B cell (primary cell): Measurements from ENCODE around the gene RPL13. TPM values are rescaled to one million over a fixed set of nuclear protein-coding genes. Genes with fewer than 3 reads are reported as not detected.

Source experiments
- ATAC-seq: fragments of 200-7000 bp; cut with Tn5 transposase; one replicate; pipeline ENCODE4 v1.10.0; 2021; ENCODE audit warnings: low read depth, mild to moderate bottlenecking, moderate number of reproducible peaks, moderate library complexity
- CTCF ChIA-PET: fragments of 350-600 bp; sonication (Branson Sonifier 250); formaldehyde crosslinking; loops from one replicate; lab custom pipeline; 2021; ENCODE audit warnings: antibody characterized with exemption, inconsistent platforms; lab: Charles Lee
- POLR2A ChIA-PET: fragments of 350-600 bp; sonication (Branson Sonifier 250); formaldehyde crosslinking; loops from one replicate; lab custom pipeline; 2021; ENCODE audit warnings: antibody characterized with exemption; lab: Charles Lee
- DNase-seq: peaks from one replicate; pipeline ENCODE4 v3.0.0; 2013
- H2AFZ ChIP-seq: 2 replicates; pipeline ENCODE4 v1.6.1; 2012; ENCODE audit warnings: mild to moderate bottlenecking, low read depth, low read length; ENCODE audit not compliant: insufficient read depth, poor library complexity, severe bottlenecking
- H3K27ac ChIP-seq, 2 donors: 1 replicate in 1 of 2; 2 replicates in 1 of 2; pipeline ENCODE4 v1.5.1; 2012 to 2013; ENCODE audit warnings: low read length in 2 of 2, mild to moderate bottlenecking in 2 of 2, moderate library complexity in 1 of 2
- H3K27me3 ChIP-seq, 4 experiments: fragments of 200-600 bp in 1 of 4; sonication (generic) in 1 of 4; replicated peaks in 1 of 4; 1 replicate in 2 of 4; 2 replicates in 2 of 4; pipeline versions ENCODE4 v1.6.1 to v1.7.0; 2013 to 2016; ENCODE audit warnings: low read length in 3 of 4, mild to moderate bottlenecking in 2 of 4, mixed read lengths in 1 of 4, moderate library complexity in 1 of 4; ENCODE audit not compliant: insufficient read depth in 4 of 4, control insufficient read depth in 3 of 4; ENCODE audit errors: control extremely low read depth in 1 of 4
- H3K36me3 ChIP-seq, 2 experiments: replicated peaks in 1 of 2; 1 replicate in 1 of 2; 2 replicates in 1 of 2; pipeline versions ENCODE4 v1.6.1 to v1.7.1; 2013; ENCODE audit warnings: low read length in 1 of 2; ENCODE audit not compliant: insufficient read depth in 2 of 2, control insufficient read depth in 1 of 2; ENCODE audit errors: control extremely low read depth in 1 of 2, extremely low read depth in 1 of 2
- H3K4me1 ChIP-seq, 2 donors: fragments of 200-600 bp in 1 of 2; sonication (generic) in 1 of 2; 1 replicate in 1 of 2; 2 replicates in 1 of 2; pipeline versions ENCODE4 v1.5.1 to v1.6.1; 2013 to 2017; ENCODE audit warnings: low read length in 2 of 2; ENCODE audit not compliant: control insufficient read depth in 2 of 2, insufficient read depth in 2 of 2
- H3K4me2 ChIP-seq: replicated peaks from 2 replicates; pipeline ENCODE3; 2012; ENCODE audit warnings: mild to moderate bottlenecking, low read depth, low read length; ENCODE audit not compliant: poor library complexity, severe bottlenecking
- H3K4me3 ChIP-seq, 5 experiments: fragments of 200-600 bp in 1 of 5; sonication (generic) in 1 of 5; 1 replicate in 3 of 5; 2 replicates in 2 of 5; pipeline versions ENCODE4 v1.5.1 to v1.7.0; 2011 to 2016; ENCODE audit warnings: low read length in 4 of 5, mild to moderate bottlenecking in 4 of 5, low read depth in 2 of 5, control low read depth in 1 of 5, moderate library complexity in 1 of 5; ENCODE audit not compliant: insufficient read depth in 1 of 5; ENCODE audit errors: control extremely low read depth in 1 of 5, extremely low read depth in 1 of 5
- H3K79me2 ChIP-seq: fragments of 200-600 bp; sonication (generic); one replicate; pipeline ENCODE4 v1.6.0; 2016; ENCODE audit warnings: low read length; ENCODE audit not compliant: control insufficient read depth, insufficient read depth
- H3K9ac ChIP-seq: fragments of 200-600 bp; sonication (generic); 2 replicates; pipeline ENCODE4 v1.6.1; 2017; ENCODE audit warnings: mild to moderate bottlenecking, low read length, moderate library complexity
- H3K9me3 ChIP-seq, 3 donors: one replicate each; pipeline versions ENCODE4 v1.6.1 to v1.7.1; 2013; ENCODE audit warnings: low read length in 2 of 3; ENCODE audit not compliant: control insufficient read depth in 2 of 3, insufficient read depth in 1 of 3; ENCODE audit errors: control extremely low read depth in 1 of 3
- H4K20me1 ChIP-seq: 2 replicates; pipeline ENCODE4 v1.6.0; 2012; ENCODE audit warnings: mild to moderate bottlenecking, low read length; ENCODE audit not compliant: insufficient read depth, control insufficient read depth, poor library complexity, severe bottlenecking
- H3K27ac Mint-ChIP-seq: one replicate; pipeline ENCODE4 v1.8.0; 2021; ENCODE audit warnings: mixed read lengths
- H3K27me3 Mint-ChIP-seq: one replicate; pipeline ENCODE4 v1.8.0; 2021; ENCODE audit warnings: mixed read lengths
- H3K4me1 Mint-ChIP-seq: one replicate; pipeline ENCODE4 v1.8.0; 2021; ENCODE audit warnings: mixed read lengths
- H3K4me3 Mint-ChIP-seq: one replicate; pipeline ENCODE4 v1.8.0; 2021; ENCODE audit warnings: mixed read lengths
- H3K9me3 Mint-ChIP-seq: one replicate; pipeline ENCODE4 v1.8.0; 2022; ENCODE audit warnings: mixed read lengths; ENCODE audit not compliant: insufficient read depth
- CTCF ChIP-seq: fragments of 200-600 bp; IDR thresholded peaks from one replicate; pipeline ENCODE4 v1.8.0; 2022; ENCODE audit warnings: antibody characterized with exemption, mild to moderate bottlenecking
- EZH2 ChIP-seq: IDR thresholded peaks from 2 replicates; pipeline ENCODE4 v1.6.1; 2012; ENCODE audit warnings: borderline replicate concordance, low read depth, mild to moderate bottlenecking, moderate library complexity, low read length; ENCODE audit not compliant: insufficient read depth, poor library complexity, severe bottlenecking
- WGBS: methylation state at CpG from one replicate; pipeline ENCODE4 v1.1.5; 2013; ENCODE audit warnings: missing lambda C conversion rate; ENCODE audit not compliant: insufficient coverage; 5-methylcytosine and 5-hydroxymethylcytosine counted together
- intact Hi-C: fragments of 100-400 bp; cut with micrococcal nuclease; formaldehyde crosslinking; loops from one replicate; pipeline ENCODE4 v1.10.0; 2022
- polyA plus RNA-seq: library from polyadenylated mRNA; depleted of rRNA; stranded (reverse); fragments of >200 nt; gene quantifications from 2 replicates; pipeline ENCODE4 v1.2.3, GENCODE V29; 2012
- total RNA-seq, 2 donors: library from RNA; stranded (reverse); fragments of 120-200 nt in 1 of 2; gene quantifications; 1 replicate in 1 of 2; 2 replicates in 1 of 2; pipeline versions ENCODE4 v1.2.3 to v1.2.4, GENCODE V29; 2013 to 2022

The RPL13 gene
- total and polyA plus RNA-seq, 2 donors (not counting 1 experiment from before 2014, with no cell fraction given): 3,184 to 11,676 TPM

DNA sequence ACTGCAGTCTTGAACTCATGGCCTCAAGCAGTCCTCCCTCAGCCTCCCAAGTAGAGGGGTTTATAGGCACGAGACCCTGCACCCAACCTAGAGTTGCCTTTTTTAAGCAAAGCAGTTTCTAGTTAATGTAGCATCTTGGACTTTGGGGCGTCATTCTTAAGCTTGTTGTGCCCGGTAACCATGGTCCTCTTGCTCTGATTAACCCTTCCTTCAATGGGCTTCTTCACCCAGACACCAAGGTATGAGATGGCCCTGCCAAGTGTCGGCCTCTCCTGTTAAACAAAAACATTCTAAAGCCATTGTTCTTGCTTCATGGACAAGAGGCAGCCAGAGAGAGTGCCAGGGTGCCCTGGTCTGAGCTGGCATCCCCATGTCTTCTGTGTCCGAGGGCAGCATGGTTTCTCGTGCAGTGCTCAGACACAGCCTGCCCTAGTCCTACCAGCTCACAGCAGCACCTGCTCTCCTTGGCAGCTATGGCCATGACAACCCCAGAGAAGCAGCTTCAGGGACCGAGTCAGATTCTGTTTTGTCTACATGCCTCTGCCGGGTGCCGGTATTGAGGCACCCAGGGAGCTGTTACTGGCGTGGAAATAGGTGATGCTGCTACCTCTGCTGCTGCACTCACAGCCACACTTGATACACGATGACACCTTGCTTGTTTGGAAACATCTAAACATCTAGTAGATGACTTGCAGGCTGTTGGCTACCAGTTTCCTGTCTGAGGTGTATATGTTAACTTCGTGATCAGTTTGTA is 3.3 kb downstream of the RPL13 start:
- H3K4me1 ChIP-seq: peaks cover 42 to 49% of the 10 kb centered on the region in 2 donors
- ATAC-seq: no peak
- peaks cover 4 to 40% of the 10 kb centered on the region in 2 experiments for H3K36me3 ChIP-seq
- no peaks in the 10 kb centered on the region for H3K9me3 ChIP-seq
- H3K79me2 ChIP-seq: peaks cover 21% of the 10 kb centered on the region
- Mint-ChIP-seq H3K4me3 (peak overlapping the region; percentile 23), H3K4me1 (peaks cover 49% of the 10 kb centered on the region), H3K27ac (peak overlapping the region; percentile 37), H3K27me3 (no peaks in the 10 kb centered on the region), H3K9me3 (no peaks in the 10 kb centered on the region)
- no peak overlapping the region for H3K4me3 ChIP-seq
- no peak overlapping the region for H2AFZ ChIP-seq
- H3K4me2 ChIP-seq: no peak overlapping the region
- TF ChIP-seq EZH2 (no peak), CTCF (no peak)
- peaks cover 59% of the 10 kb centered on the region for H4K20me1 ChIP-seq
- ChIA-PET POLR2A (interaction anchor here (1.1 to 1.7 kb wide), 2 partner anchors 12 to 317 kb away, joined by 3 to 9 read pairs; partner anchors contain the start of gene CPNE7), CTCF (no interaction called here)
- H3K27ac ChIP-seq: no peak overlapping the region
- peak; percentile 27 for DNase-seq
- no peaks in the 10 kb centered on the region for H3K27me3 ChIP-seq
- no peak overlapping the region for H3K9ac ChIP-seq
- intact Hi-C loops: loop anchor here (5.0 to 10.0 kb wide), 2 partner anchors 123 to 879 kb away; partner anchors contain the start of genes CDK10 and SNAI3
- 73% methylated on average over 10 of the region's 12 CpGs for WGBS
